K562 (cell line): ENCODE data around the gene ITGAE.

Experiments used
- ESRRA ChIP-seq: fragments of 450-650 bp; IDR thresholded peaks from 2 replicates; pipeline ENCODE4 v1.6.1; 2014; ENCODE audit warnings: low read depth, mild to moderate bottlenecking, moderate library complexity, borderline replicate concordance
- POLR2A ChIP-seq: fragments of 450-650 bp; conservative IDR thresholded peaks from 2 replicates; pipeline ENCODE4 v1.6.1; 2016
- TCF3 ChIP-seq: sonication (generic); formaldehyde crosslinking; IDR thresholded peaks from 2 replicates; pipeline ENCODE4 v1.4.0; 2020; ENCODE audit warnings: mild to moderate bottlenecking, missing genetic modification reagents
- ZNF174 ChIP-seq: fragments of 250-450 bp; sonication (Bioruptor Pico); IDR thresholded peaks from 2 replicates; pipeline ENCODE4 v1.4.0; 2020; ENCODE audit warnings: mild to moderate bottlenecking
- ZZZ3 ChIP-seq: fragments of 450-650 bp; IDR thresholded peaks from 2 replicates; pipeline ENCODE4 v1.6.1; 2016; ENCODE audit warnings: antibody characterized with exemption, mild to moderate bottlenecking, moderate library complexity
- TF ChIP-seq, protein P1 (sequence below): sonication (generic); formaldehyde crosslinking; IDR thresholded peaks from 2 replicates; pipeline ENCODE4 v1.8.1; 2023; ENCODE audit warnings: mild to moderate bottlenecking, missing genetic modification reagents, moderate library complexity

DNA sequence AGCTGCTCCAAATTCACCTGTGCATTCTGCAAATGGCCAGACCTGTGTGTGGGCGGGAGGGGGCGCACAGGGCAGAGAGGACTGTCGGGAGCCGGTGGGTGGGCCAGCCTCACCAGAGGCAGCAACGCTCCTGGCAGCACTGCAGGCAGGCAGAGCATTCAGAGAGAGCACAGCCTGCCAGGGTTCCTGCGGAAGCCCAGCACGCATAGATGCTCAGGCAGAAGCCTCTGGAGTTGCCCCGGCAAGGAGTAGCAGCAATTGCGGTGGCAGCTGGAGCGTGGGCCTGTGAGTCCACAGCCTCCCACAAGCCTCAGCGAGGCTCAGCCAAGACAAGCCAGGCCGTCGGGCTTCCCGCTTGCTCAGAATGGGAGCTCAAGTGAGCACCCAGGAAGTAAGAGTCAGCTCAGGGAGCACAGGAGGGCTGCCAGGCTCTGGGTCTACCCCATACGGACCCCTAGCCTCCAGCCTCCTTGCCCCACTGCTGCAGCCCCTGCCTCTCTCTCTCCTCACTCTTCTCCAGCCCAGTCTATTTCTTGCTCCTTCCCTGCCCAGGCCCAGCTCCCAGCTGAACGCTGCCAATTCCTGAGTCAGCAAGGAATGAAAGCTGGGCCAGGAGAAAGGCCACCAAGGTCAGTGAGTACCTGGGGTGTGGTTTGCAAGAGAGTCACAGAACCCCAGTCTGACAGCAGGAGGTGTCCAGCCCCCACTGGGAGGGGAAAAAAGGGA is 122.7 kb downstream of the ITGAE start:
- TF ChIP-seq, protein P1, sequence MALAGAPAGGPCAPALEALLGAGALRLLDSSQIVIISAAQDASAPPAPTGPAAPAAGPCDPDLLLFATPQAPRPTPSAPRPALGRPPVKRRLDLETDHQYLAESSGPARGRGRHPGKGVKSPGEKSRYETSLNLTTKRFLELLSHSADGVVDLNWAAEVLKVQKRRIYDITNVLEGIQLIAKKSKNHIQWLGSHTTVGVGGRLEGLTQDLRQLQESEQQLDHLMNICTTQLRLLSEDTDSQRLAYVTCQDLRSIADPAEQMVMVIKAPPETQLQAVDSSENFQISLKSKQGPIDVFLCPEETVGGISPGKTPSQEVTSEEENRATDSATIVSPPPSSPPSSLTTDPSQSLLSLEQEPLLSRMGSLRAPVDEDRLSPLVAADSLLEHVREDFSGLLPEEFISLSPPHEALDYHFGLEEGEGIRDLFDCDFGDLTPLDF = no peak
- TF ChIP-seq ZNF174 (CRISPR knock-in tag) = no peak
- TF ChIP-seq ESRRA = no peak
- TF ChIP-seq TCF3 (CRISPR knock-in tag) = no peak
- TF ChIP-seq ZZZ3 = no peak
- no peak for TF ChIP-seq POLR2A
